ENCODE measurements around the gene CLDN6.

GRCh38 chr16:3008690-3009037 is 9.3 kb downstream of the CLDN6 start:
- no peak for TF ChIP-seq CTCF (IDR thresholded peaks at IDR 0.05)
- no peak for TF ChIP-seq POLR2A (IDR thresholded peaks at IDR 0.05)

Data from thyroid gland (tissue), 4 donors.